RKO (cell line): Measurements from ENCODE around the gene ZNF784.
A peak's percentile ranks its signal among the peaks of the same experiment; 100 is the strongest.

Experiments
- DNase-seq: peaks from one replicate; pipeline ENCODE4 v3.0.0-alpha.2; 2016; ENCODE audit warnings: low spot score

ZNF784 gene

GRCh38 chr19:55624109-55625003, at the start of gene ZNF784:
Gene ZNF784 (minus strand): TSS chr19:55624566. CDS start chr19:55624561, 5 bp downstream.
- peak; percentile 90 for DNase-seq

GRCh38 chr19:55673889-55674288, 49.5 kb upstream of the ZNF784 start:
- DNase-seq = no peak

- DNase-seq = no peak
Observed at GRCh38 chr19:55673465-55673864, 49.1 kb upstream of the ZNF784 start.

- DNase-seq = no peak
Observed at GRCh38 chr19:55672418-55672817, 48.1 kb upstream of the ZNF784 start.

GRCh38 chr19:55671054-55671378, 46.6 kb upstream of the ZNF784 start:
- DNase-seq = no peak

- no peak for DNase-seq
Observed at GRCh38 chr19:55670280-55671053, 46.1 kb upstream of the ZNF784 start.

GRCh38 chr19:55669418-55670279, 45.3 kb upstream of the ZNF784 start:
- DNase-seq = no peak

GRCh38 chr19:55668603-55669348, 44.4 kb upstream of the ZNF784 start:
- DNase-seq = no peak

- DNase-seq = no peak
Observed at GRCh38 chr19:55667958-55668357, 43.6 kb upstream of the ZNF784 start.

GRCh38 chr19:55667511-55667910, 43.1 kb upstream of the ZNF784 start:
- DNase-seq = no peak

GRCh38 chr19:55667006-55667381, 42.6 kb upstream of the ZNF784 start:
- no peak for DNase-seq

- DNase-seq = no peak
Observed at GRCh38 chr19:55666343-55667005, 42.1 kb upstream of the ZNF784 start.

- no peak for DNase-seq
Observed at GRCh38 chr19:55663846-55664536, 39.6 kb upstream of the ZNF784 start.

GRCh38 chr19:55661826-55662225, 37.5 kb upstream of the ZNF784 start:
- no peak for DNase-seq

GRCh38 chr19:55660991-55661390, 36.6 kb upstream of the ZNF784 start:
- no peak for DNase-seq

GRCh38 chr19:55660404-55660803, 36.0 kb upstream of the ZNF784 start:
- DNase-seq = no peak

- no peak for DNase-seq
Observed at GRCh38 chr19:55659822-55660221, 35.5 kb upstream of the ZNF784 start.

GRCh38 chr19:55658846-55659459, 34.6 kb upstream of the ZNF784 start:
- DNase-seq = no peak

- DNase-seq = peak; percentile 39
Observed at GRCh38 chr19:55656988-55657747, 32.8 kb upstream of the ZNF784 start.
